HCT116 (cell line): ENCODE data around the gene ARHGEF3. TPM values are rescaled to one million over a fixed set of nuclear protein-coding genes. Genes with fewer than 3 reads are reported as not detected.

Experiments used
- ATAC-seq: fragments of 200-7000 bp; cut with Tn5 transposase; 2 replicates; pipeline ENCODE4 v1.9.1; 2020; ENCODE audit warnings: mild to moderate bottlenecking, moderate library complexity
- BruUV-seq: library from RNA; stranded (reverse); fragments of 400-500 nt; replicated peaks from 2 replicates; lab custom pipeline; 2021; lab: Mats Ljungman, UMichigan
- CTCF ChIA-PET: fragments of 300-600 bp; sonication (Branson Sonifier 250); formaldehyde crosslinking; loops from one replicate; lab custom pipeline; 2021; ENCODE audit warnings: antibody characterized with exemption; lab: Charles Lee
- POLR2A ChIA-PET: fragments of 300-600, 350-600 bp; sonication (Branson Sonifier 250); formaldehyde crosslinking; loops from one replicate; lab custom pipeline; 2021; ENCODE audit warnings: antibody characterized with exemption; lab: Charles Lee
- RAD21 ChIA-PET, 2 experiments: fragments of 300-600 bp; sonication (Branson Sonifier 250); formaldehyde crosslinking; loops; one replicate each; lab custom pipeline; 2023; ENCODE audit warnings: low total read pairs in 2 of 2; ENCODE audit not compliant: uncharacterized antibody in 2 of 2, unreplicated experiment in 2 of 2, low non-redundant PET in 1 of 2; lab: Charles Lee
- DNase-seq: peaks from one replicate; pipeline ENCODE4 v3.0.0-alpha.2; 2010; ENCODE audit warnings: low read depth, low spot score
- H2AFZ ChIP-seq: fragments of 200-600 bp; shearing (Covaris generic), sonication (generic); 2 replicates; pipeline ENCODE4 v1.6.1; 2017; ENCODE audit warnings: low read depth, mixed run types, mixed read lengths, antibody characterized with exemption, low read length; ENCODE audit not compliant: poor library complexity, severe bottlenecking
- H3K27ac ChIP-seq: 2 replicates; pipeline ENCODE4 v1.5.1; 2012; ENCODE audit warnings: low read depth, low read length
- H3K27me3 ChIP-seq: fragments of 200-600 bp; sonication (generic); 2 replicates; pipeline ENCODE4 v1.6.1; 2016; ENCODE audit warnings: mixed run types, low read length, mixed read lengths; ENCODE audit not compliant: insufficient read depth
- H3K36me3 ChIP-seq, 2 experiments: fragments of 200-500 bp in 1 of 2; fragments of 200-600 bp in 1 of 2; sonication (Bioruptor generic) in 1 of 2; sonication (generic) in 1 of 2; 2 replicates each; pipeline versions ENCODE4 v1.5.1 to v1.6.1; 2014 to 2016; ENCODE audit warnings: low read length in 2 of 2, inconsistent platforms in 1 of 2, mixed read lengths in 1 of 2, mixed run types in 1 of 2; ENCODE audit not compliant: insufficient read depth in 2 of 2, control insufficient read depth in 1 of 2
- H3K4me1 ChIP-seq, 2 experiments: fragments of 200-600 bp in 1 of 2; sonication (generic) in 1 of 2; 2 replicates each; pipeline versions ENCODE4 v1.5.1 to v1.6.1; 2012 to 2017; ENCODE audit warnings: low read length in 2 of 2, inconsistent platforms in 1 of 2, mild to moderate bottlenecking in 1 of 2, mixed read lengths in 1 of 2, mixed run types in 1 of 2, moderate library complexity in 1 of 2; ENCODE audit not compliant: insufficient read depth in 2 of 2, control insufficient read depth in 1 of 2
- H3K4me2 ChIP-seq: fragments of 200-600 bp; sonication (generic); 2 replicates; pipeline ENCODE4 v1.6.1; 2017; ENCODE audit warnings: mixed run types, low read length, mixed read lengths
- H3K4me3 ChIP-seq, 2 experiments: fragments of 200-600 bp in 1 of 2; sonication (generic) in 1 of 2; replicated peaks in 1 of 2; 2 replicates each; pipeline ENCODE4 v1.5.1; 2011 to 2016; ENCODE audit warnings: low read length in 2 of 2, control low read depth in 1 of 2, low read depth in 1 of 2, mild to moderate bottlenecking in 1 of 2, mixed read lengths in 1 of 2, mixed run types in 1 of 2
- H3K79me2 ChIP-seq: fragments of 200-600 bp; sonication (generic); 2 replicates; pipeline ENCODE4 v1.6.1; 2017; ENCODE audit warnings: mild to moderate bottlenecking, mixed run types, low read length, moderate library complexity, mixed read lengths; ENCODE audit not compliant: insufficient read depth
- H3K9ac ChIP-seq: fragments of 200-600 bp; sonication (generic); 2 replicates; pipeline ENCODE4 v1.6.1; 2016; ENCODE audit warnings: low read length, mixed read lengths
- H3K9me2 ChIP-seq: fragments of 200-600 bp; sonication (generic), shearing (Covaris generic); 2 replicates; pipeline ENCODE4 v1.6.1; 2017; ENCODE audit warnings: mixed run types, mild to moderate bottlenecking, moderate library complexity; ENCODE audit not compliant: insufficient read depth
- H3K9me3 ChIP-seq, 2 experiments: fragments of 200-500 bp in 1 of 2; fragments of 200-600 bp in 1 of 2; sonication (Bioruptor generic) in 1 of 2; sonication (generic) in 1 of 2; 2 replicates each; pipeline ENCODE4 v1.6.1; 2014 to 2017; ENCODE audit warnings: low read length in 2 of 2, mixed read lengths in 2 of 2, inconsistent platforms in 1 of 2, low read depth in 1 of 2, mild to moderate bottlenecking in 1 of 2, mixed run types in 1 of 2, moderate library complexity in 1 of 2; ENCODE audit not compliant: control insufficient read depth in 1 of 2, insufficient read depth in 1 of 2
- H4K20me1 ChIP-seq: fragments of 200-600 bp; sonication (generic), shearing (Covaris generic); 2 replicates; pipeline ENCODE4 v1.6.1; 2017; ENCODE audit warnings: mixed run types, mild to moderate bottlenecking, moderate library complexity; ENCODE audit not compliant: insufficient read depth
- CBX3 ChIP-seq: IDR thresholded peaks from 2 replicates; pipeline ENCODE4 v1.6.1; 2012; ENCODE audit warnings: low read depth
- EGR1 ChIP-seq: IDR thresholded peaks from 2 replicates; pipeline ENCODE4 v1.6.1; 2012; ENCODE audit warnings: low read depth
- ELF1 ChIP-seq: IDR thresholded peaks from 2 replicates; pipeline ENCODE4 v1.6.1; 2012; ENCODE audit warnings: low read depth, borderline replicate concordance
- EZH2phosphoT487 ChIP-seq: fragments of 200-600 bp; IDR thresholded peaks from 2 replicates; pipeline ENCODE4 v1.6.1; 2018; ENCODE audit warnings: antibody characterized with exemption, borderline replicate concordance
- POLR2A ChIP-seq: IDR thresholded peaks from 2 replicates; pipeline ENCODE4 v1.7.0; 2011; ENCODE audit warnings: borderline replicate concordance; ENCODE audit not compliant: insufficient read depth, insufficient read length; ENCODE audit errors: extremely low read depth
- POLR2AphosphoS5 ChIP-seq: IDR thresholded peaks from 2 replicates; pipeline ENCODE4 v1.6.1; 2011; ENCODE audit warnings: mild to moderate bottlenecking, low read depth, low read length, moderate library complexity
- RAD21 ChIP-seq: IDR thresholded peaks from 2 replicates; pipeline ENCODE4 v1.6.1; 2012; ENCODE audit warnings: low read depth, mild to moderate bottlenecking
- SIN3A ChIP-seq: IDR thresholded peaks from 2 replicates; pipeline ENCODE4 v1.6.1; 2012; ENCODE audit warnings: low read depth
- SRF ChIP-seq: IDR thresholded peaks from 2 replicates; pipeline ENCODE4 v1.6.1; 2012; ENCODE audit warnings: low read depth
- TCF7L2 ChIP-seq: IDR thresholded peaks from 2 replicates; pipeline ENCODE4 v1.7.0; 2011; ENCODE audit warnings: borderline replicate concordance, inconsistent platforms; ENCODE audit not compliant: insufficient read depth, insufficient read length; ENCODE audit errors: extremely low read depth
- YY1 ChIP-seq: IDR thresholded peaks from 2 replicates; pipeline ENCODE4 v1.6.1; 2011; ENCODE audit warnings: low read length, low read depth, moderate library complexity, mild to moderate bottlenecking; ENCODE audit not compliant: insufficient replicate concordance; ENCODE audit errors: extremely low read depth
- ZBTB33 ChIP-seq: IDR thresholded peaks from 2 replicates; pipeline ENCODE4 v1.6.1; 2011; ENCODE audit warnings: mild to moderate bottlenecking, low read length, moderate library complexity; ENCODE audit not compliant: insufficient replicate concordance; ENCODE audit errors: extremely low read depth
- ZFX ChIP-seq: fragments of 450-650 bp; IDR thresholded peaks from 2 replicates; pipeline ENCODE4 v1.6.1; 2017
- ZNF274 ChIP-seq: fragments of 200-500 bp; sonication (Bioruptor generic); IDR thresholded peaks from 2 replicates; pipeline ENCODE4 v1.6.1; 2014; ENCODE audit warnings: mild to moderate bottlenecking, low read depth, low read length, inconsistent platforms
- intact Hi-C: fragments of 100-400 bp; cut with micrococcal nuclease; formaldehyde crosslinking; loops from 2 replicates; pipeline ENCODE4 v1.10.0; 2022
- total RNA-seq: library from RNA; stranded (reverse); gene quantifications from one replicate; pipeline ENCODE4 v1.2.1, GENCODE V29; 2021; ENCODE audit not compliant: unreplicated experiment

Gene ARHGEF3
- total RNA-seq, 1 experiment from 2014 or later: 18.1 TPM

DNA sequence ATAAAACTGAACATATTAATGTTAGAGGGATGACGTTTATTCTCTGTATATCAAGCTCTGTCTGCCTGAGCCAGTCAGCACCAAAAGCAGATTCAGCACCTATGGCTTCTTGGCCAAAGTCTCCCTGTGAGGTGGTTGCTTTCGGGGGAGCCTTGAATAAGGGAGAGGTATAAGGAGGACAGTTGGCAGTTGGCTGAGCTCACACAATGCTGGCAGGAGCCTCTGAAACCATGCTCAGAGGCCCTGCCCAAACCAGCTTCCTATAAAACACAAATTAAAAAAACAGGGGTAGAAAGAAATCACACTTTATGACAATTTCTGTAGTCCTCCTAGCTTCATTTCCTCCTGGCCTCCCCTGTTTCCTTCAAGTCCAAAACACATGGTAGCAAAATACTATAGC is 18.8 kb downstream of the ARHGEF3 start:
- Histone ChIP-seq H3K27me3 (no peaks in the 10 kb centered on the region), H3K9ac (no peak overlapping the region), H4K20me1 (no peaks in the 10 kb centered on the region), H3K9me2 (no peaks in the 10 kb centered on the region), H3K79me2 (no peaks in the 10 kb centered on the region), H3K4me1 (peaks cover 11 to 19% of the 10 kb centered on the region in 2 experiments), H3K36me3 (no peaks in the 10 kb centered on the region), H3K27ac (no peak overlapping the region), H2AFZ (no peak overlapping the region), H3K4me3 (no peak overlapping the region), H3K9me3 (no peaks in the 10 kb centered on the region), H3K4me2 (no peak overlapping the region)
- ATAC-seq (no peak), DNase-seq (no peak)
- BruUV-seq: no TSS peak
- TF ChIP-seq EZH2phosphoT487: no peak
- no peak for TF ChIP-seq YY1
- TF ChIP-seq SRF: no peak
- ChIA-PET RAD21 (no interaction called here), POLR2A (no interaction called here), CTCF (no interaction called here)
- intact Hi-C loops: no loop called here

DNA sequence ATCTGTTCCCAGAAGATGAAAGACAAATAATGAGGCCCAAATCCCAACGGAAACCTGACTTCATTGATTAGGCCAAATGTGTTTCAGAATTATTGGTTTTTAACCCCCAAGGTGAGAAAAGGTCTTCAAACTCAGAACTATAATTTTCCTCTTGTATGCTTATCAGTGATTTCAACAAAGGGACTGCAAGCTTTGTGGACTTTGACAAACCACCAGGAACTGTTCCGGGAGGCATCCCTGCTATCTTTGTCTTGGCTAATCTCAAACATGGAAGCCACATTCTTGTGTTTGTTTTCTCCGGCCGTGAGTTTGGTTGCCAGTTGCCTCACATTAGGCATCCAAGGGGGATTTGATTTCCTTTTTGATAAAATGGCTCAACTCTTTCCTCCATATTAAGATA is 19.5 kb downstream of the ARHGEF3 start:
- Histone ChIP-seq H3K4me3 (no peak overlapping the region), H3K27ac (no peak overlapping the region), H2AFZ (no peak overlapping the region), H3K4me2 (no peak overlapping the region), H3K9me3 (no peaks in the 10 kb centered on the region), H3K9me2 (no peaks in the 10 kb centered on the region), H3K36me3 (no peaks in the 10 kb centered on the region)
- POLR2A ChIA-PET: no interaction called here
- DNase-seq: no peak
- no peak for TF ChIP-seq CBX3
- TF ChIP-seq TCF7L2: no peak
- TF ChIP-seq EGR1: no peak
- no peak for TF ChIP-seq YY1
- no peak for TF ChIP-seq ZNF274
- TF ChIP-seq RAD21: no peak
- no peak for TF ChIP-seq POLR2A
- no peak for TF ChIP-seq POLR2AphosphoS5
- TF ChIP-seq ZBTB33: no peak
- TF ChIP-seq ELF1: no peak
- no peak for TF ChIP-seq SIN3A
- no peak for TF ChIP-seq ZFX
- TF ChIP-seq, all 23 proteins: peak for 0
- ChIA-PET CTCF (no interaction called here), RAD21 (no interaction called here)
- Histone ChIP-seq H3K79me2 (no peaks in the 10 kb centered on the region), H3K9ac (no peak overlapping the region), H4K20me1 (no peaks in the 10 kb centered on the region), H3K27me3 (no peaks in the 10 kb centered on the region), H3K4me1 (peaks cover 11 to 19% of the 10 kb centered on the region in 2 experiments)
- BruUV-seq: no TSS peak
- no peak for ATAC-seq
- intact Hi-C loops: no loop called here
